Cardiac muscle cell (in vitro differentiated cells and primary cell): ENCODE results near the gene FSTL3. TPM values are rescaled to one million over a fixed set of nuclear protein-coding genes. Genes with fewer than 3 reads are reported as not detected.

Source experiments
- DNase-seq, 2 donors: peaks; one replicate each; pipeline versions ENCODE4 v3.0.0 to v3.0.0-alpha.2; 2010 to 2017; ENCODE audit warnings: low read depth in 1 of 2, low spot score in 1 of 2
- H3K27ac ChIP-seq: fragments of 200-600 bp; sonication (generic); 2 replicates; pipeline ENCODE4 v1.5.1; 2016
- H3K27me3 ChIP-seq: fragments of 200-600 bp; sonication (generic); 2 replicates; pipeline ENCODE4 v1.6.0; 2016; ENCODE audit warnings: control low read depth
- H3K36me3 ChIP-seq: fragments of 200-600 bp; sonication (generic); 2 replicates; pipeline ENCODE4 v1.5.1; 2016; ENCODE audit warnings: control low read depth
- H3K4me1 ChIP-seq: fragments of 200-600 bp; sonication (generic); 2 replicates; pipeline ENCODE4 v1.8.1; 2017; ENCODE audit warnings: low read depth, mild to moderate bottlenecking, mixed run types
- H3K4me3 ChIP-seq: fragments of 200-600 bp; sonication (generic); 2 replicates; pipeline ENCODE4 v1.5.1; 2016; ENCODE audit warnings: mild to moderate bottlenecking
- H3K9me3 ChIP-seq: fragments of 200-600 bp; sonication (generic); 2 replicates; pipeline ENCODE4 v1.5.1; 2017; ENCODE audit warnings: low read depth, mild to moderate bottlenecking, control low read depth
- CTCF ChIP-seq: IDR thresholded peaks from 2 replicates; pipeline ENCODE4 v1.5.1; 2012; ENCODE audit warnings: low read depth, mild to moderate bottlenecking, low read length
- polyA plus RNA-seq: library from polyadenylated mRNA; unstranded; fragments of >200 nt; fragmentation: Nextera tagmentation; extraction: Ambion mirVana; gene quantifications from 2 replicates; pipeline ENCODE4 v1.2.1, GENCODE V29; 2016
- total RNA-seq: library from RNA; depleted of rRNA; stranded (reverse); fragments of >200 nt; gene quantifications from 2 replicates; pipeline ENCODE4 v1.2.3, GENCODE V29; 2016

Gene FSTL3
- total and polyA plus RNA-seq, 2 experiments from 2014 or later = 34.7 to 46.9 TPM

GRCh38 chr19:639253-640160, 36.7 kb upstream of the FSTL3 start, which contains the start of gene FGF22:
FGF22 (plus strand) TSS chr19:639879; CDS start chr19:639926, 47 bp downstream.
- H3K9me3 ChIP-seq = no peaks in the 10 kb centered on the region
- no peak for TF ChIP-seq CTCF
- H3K4me3 ChIP-seq = peak within 1 kb of the TSS; percentile 35
- H3K4me1 ChIP-seq = no peaks in the 10 kb centered on the region
- H3K27ac ChIP-seq = no peak within 1 kb of the TSS
- H3K27me3 ChIP-seq = peaks cover 16% of the 10 kb centered on the region
- H3K36me3 ChIP-seq = no peaks in the 10 kb centered on the region
- peak; percentile 91 to 95 for DNase-seq

GRCh38 chr19:640161-640558, 36.0 kb upstream of the FSTL3 start:
- no peak for TF ChIP-seq CTCF
- no peak overlapping the region for H3K27ac ChIP-seq
- H3K4me1 ChIP-seq = no peaks in the 10 kb centered on the region
- peak overlapping the region; percentile 33 for H3K4me3 ChIP-seq
- no peaks in the 10 kb centered on the region for H3K9me3 ChIP-seq
- DNase-seq = no peak
- H3K36me3 ChIP-seq = no peaks in the 10 kb centered on the region
- peaks cover 16% of the 10 kb centered on the region for H3K27me3 ChIP-seq

GRCh38 chr19:640606-641189, 35.5 kb upstream of the FSTL3 start:
- TF ChIP-seq CTCF = no peak
- Histone ChIP-seq H3K4me1 (no peaks in the 10 kb centered on the region), H3K36me3 (no peaks in the 10 kb centered on the region), H3K27ac (no peak overlapping the region), H3K27me3 (peaks cover 16% of the 10 kb centered on the region), H3K9me3 (no peaks in the 10 kb centered on the region), H3K4me3 (no peak overlapping the region)
- no peak for DNase-seq

- no peak for TF ChIP-seq CTCF
- Histone ChIP-seq H3K27me3 (peaks cover 16% of the 10 kb centered on the region), H3K36me3 (no peaks in the 10 kb centered on the region), H3K4me1 (no peaks in the 10 kb centered on the region), H3K4me3 (no peak overlapping the region), H3K9me3 (no peaks in the 10 kb centered on the region), H3K27ac (no peak overlapping the region)
- DNase-seq = no peak
Observed at GRCh38 chr19:641702-642101, 34.5 kb upstream of the FSTL3 start.

GRCh38 chr19:642767-643727, 33.1 kb upstream of the FSTL3 start:
- H3K4me1 ChIP-seq = no peaks in the 10 kb centered on the region
- peaks cover 11% of the 10 kb centered on the region for H3K36me3 ChIP-seq
- TF ChIP-seq CTCF = no peak
- no peaks in the 10 kb centered on the region for H3K9me3 ChIP-seq
- H3K27me3 ChIP-seq = peaks cover 14% of the 10 kb centered on the region
- DNase-seq = no peak
- H3K4me3 ChIP-seq = no peak overlapping the region
- H3K27ac ChIP-seq = no peak overlapping the region
